ENCODE results near the gene ODAD4.

ODAD4 gene, protein sequence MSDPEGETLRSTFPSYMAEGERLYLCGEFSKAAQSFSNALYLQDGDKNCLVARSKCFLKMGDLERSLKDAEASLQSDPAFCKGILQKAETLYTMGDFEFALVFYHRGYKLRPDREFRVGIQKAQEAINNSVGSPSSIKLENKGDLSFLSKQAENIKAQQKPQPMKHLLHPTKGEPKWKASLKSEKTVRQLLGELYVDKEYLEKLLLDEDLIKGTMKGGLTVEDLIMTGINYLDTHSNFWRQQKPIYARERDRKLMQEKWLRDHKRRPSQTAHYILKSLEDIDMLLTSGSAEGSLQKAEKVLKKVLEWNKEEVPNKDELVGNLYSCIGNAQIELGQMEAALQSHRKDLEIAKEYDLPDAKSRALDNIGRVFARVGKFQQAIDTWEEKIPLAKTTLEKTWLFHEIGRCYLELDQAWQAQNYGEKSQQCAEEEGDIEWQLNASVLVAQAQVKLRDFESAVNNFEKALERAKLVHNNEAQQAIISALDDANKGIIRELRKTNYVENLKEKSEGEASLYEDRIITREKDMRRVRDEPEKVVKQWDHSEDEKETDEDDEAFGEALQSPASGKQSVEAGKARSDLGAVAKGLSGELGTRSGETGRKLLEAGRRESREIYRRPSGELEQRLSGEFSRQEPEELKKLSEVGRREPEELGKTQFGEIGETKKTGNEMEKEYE

DNA sequence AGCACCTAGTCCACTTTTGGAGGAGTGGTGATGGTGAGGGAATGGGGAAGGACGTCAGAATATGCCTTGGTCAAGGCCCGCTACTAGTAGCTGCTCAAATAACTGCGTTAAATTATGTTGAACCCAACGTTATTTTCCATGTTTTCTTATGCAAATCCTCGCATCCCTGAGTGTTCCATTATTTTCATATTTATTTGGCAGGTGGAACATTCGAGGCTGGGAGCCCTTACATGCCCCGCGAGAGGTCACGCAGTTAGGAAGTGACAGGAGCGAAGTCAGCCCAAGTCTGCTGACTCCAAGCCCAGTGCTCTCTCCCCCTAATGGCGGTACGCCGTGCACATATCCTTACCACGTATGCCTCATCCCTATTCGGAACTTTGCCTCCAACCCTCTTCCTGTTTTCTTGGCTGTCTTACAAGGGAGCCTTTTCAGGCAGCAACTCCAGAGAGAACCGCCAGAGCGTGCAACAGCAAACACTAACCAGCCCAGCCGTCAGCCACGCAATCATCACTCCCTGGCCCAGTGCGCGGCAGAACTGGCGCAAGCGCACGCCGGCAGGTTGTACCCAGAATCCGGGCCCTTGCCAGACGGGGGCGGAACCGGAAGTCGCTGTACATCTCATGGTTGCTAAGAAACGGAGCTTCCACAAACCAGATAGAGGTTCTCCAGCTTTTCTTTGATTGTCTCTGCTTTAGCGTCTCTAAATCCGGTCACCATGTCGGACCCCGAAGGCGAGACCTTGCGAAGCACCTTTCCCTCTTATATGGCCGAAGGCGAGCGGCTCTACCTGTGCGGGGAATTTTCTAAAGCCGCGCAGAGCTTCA is at the start of gene ODAD4:
TSS of gene ODAD4 (plus strand) at position 609 of the 824 bp plus-strand sequence. CDS start at position 716, 107 bp downstream.
- peak; percentile 98 for DNase-seq (ENCODE audit: low spot score)

DNA sequence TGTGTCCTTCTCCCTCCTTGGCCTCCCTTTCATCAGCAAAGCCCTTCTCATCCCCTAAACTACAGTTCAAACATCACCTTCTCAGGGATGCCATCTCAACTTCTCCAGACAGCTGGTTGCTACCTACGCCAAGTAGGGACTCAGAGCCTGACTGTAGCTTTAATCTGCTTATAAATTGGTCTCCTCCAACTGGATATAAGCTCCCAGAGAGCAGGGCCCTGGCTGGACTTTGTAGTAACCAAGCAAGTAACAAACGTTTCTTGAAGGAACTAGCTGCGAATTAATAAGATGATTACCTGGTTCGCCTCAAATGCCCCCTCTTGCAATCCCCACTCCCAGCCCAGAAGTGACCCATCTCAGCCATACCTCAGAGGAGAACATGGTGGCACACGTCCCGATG is 47.7 kb upstream of the ODAD4 start:
- DNase-seq (ENCODE audit: low spot score) = no peak

DNA sequence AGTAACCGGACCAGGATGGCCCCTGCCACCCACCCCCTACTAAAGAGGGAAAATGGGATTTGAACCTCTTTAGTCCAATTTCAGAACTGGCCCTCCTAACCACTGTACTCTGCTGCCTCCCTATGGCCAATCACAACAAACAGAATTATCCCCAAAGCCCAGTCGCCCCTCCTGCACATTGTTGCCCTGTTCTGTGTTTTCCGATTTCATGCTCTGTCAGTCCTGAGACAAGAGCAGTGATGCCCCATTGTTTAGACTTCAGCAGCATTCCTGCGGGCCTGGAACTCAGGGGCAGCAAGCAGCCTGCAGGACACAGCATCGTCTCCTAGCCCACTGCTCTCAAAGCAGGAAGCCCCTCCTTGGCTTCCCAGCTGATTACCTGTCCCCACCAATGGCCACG is 44.7 kb upstream of the ODAD4 start:
- DNase-seq (ENCODE audit: low spot score) = peak; percentile 82

DNA sequence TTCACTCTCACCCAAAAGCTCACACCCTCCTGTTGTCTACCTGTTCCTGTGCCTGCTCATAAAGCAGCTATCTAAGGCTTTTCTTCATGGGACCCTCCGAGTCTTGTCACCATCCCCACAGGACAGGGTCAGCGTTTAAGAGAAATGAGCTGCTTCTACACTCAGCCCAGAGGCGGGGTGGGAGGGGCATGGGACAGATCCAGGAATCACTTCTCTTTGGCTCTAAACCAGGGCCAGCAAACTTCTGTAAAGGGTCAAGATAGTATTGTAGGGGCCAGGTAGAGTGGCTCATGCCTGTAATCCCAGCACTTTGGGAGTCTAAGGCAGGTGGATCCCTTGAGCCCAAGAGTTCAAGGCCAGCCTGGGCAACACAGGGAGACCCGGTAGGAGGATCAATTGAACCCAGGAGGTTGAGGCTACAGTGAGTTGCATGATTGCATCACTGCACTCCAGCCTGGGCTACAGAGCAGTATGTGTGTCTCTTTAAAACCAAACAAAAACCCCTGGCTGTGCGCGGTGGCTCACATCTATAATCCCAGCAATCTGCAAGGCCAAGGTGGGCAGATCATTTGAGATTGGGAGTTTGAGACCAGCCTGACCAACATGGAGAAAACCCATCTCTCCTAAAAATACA is 42.0 kb upstream of the ODAD4 start:
- DNase-seq (ENCODE audit: low spot score) = no peak

DNA sequence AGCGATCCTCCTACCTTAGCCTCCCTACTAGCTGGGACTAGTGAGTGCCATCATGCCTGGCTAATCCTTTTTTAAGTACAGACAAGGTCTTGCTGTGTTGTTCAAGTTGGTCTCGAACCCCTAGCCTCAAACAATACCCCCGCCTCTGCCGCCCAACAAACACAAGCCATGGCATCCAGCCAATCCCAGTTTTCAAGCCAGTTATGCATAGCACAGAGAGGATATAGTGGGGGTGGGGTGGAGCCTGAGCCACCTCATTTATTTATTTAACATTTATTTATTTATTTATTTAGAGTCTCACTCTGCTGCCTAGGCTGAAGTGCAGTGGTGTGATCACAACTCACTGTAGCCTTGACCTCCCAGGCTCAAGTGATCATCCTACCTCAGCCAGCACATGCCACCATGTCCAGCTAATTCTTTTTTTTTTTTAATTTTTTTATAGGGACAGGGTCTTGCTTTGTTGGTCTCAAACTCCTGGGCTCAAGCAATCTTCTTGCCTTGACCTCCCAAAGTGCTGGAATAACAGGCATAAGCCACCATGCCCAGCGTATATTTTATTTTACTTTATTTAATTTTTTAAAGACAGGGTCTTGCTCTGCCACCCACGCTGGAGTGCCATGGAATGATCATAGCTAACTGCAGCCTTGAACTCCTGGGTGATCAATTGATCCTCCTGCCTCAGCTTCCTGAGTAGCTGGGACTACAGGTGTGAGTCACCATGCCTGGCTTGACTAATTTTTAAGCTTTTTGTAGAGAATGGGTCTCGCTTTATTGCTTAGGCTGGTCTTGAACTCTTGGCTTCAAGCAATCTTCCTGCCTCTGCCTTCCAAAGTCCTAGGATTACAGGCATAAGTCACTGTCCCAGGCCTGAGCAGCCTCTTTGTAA is 39.0 kb upstream of the ODAD4 start:
- no peak for DNase-seq (ENCODE audit: low spot score)

DNA sequence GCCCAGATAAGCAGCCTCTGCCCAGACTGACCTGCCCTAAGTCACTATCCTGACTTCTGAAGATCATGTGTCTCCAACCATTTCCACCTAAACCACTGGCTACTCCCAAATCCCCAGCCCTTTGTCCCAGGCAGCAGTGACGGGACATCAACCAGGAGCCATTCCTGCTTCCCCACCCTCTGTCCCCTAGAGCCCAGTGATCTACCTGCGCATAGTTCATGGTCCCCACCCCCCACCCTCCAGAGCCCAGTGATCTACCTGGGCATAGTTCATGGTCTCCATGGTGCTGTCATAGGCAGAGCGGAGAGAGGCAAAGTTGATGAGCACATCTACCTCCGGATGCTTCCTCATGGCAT is 38.4 kb upstream of the ODAD4 start:
- DNase-seq (ENCODE audit: low spot score) = no peak

DNA sequence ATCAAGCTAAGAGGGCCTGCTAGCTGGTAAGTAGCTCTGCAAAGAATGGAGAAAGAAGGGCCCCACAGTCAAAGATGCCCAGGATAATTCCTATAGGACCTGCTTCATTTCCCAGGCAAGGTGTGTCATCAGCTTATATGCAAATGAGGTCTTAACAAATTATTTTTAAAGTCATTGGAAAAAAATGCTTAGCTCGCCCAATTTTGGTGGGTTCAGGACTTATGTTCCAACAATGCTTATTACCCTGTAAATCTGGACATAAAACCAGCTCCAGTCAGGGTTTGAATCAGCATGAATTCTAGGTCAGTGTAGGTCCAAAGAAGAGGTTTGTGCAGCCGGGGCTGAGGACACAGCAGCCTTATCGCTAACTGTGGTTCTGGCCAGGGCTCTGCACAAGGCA is 37.0 kb upstream of the ODAD4 start:
- DNase-seq (ENCODE audit: low spot score) = no peak

DNA sequence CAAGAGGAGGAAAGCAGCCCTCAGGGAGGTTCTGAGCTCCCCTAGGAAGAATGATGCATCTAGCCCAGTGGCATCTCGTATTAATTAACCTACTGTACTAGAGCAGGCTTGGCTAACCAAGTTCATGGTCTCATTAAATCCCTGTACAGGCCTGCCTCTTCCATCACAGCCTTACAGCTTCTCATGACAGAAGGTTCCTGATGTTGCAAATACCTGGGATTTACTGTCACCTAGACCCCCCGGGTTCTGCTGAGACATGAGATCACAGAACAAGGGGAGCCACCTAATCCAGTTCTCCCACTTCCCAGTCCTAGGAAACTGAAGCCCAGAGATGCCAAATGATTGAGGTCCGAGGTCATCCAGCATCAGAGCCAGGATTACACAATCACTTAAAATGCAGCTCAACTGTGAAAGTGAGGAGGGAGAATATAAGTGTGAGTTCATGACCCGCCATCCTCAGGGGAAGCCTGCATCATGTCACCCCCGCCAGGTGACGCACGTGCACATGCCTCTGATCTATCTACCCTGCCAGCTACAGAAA is 35.6 kb upstream of the ODAD4 start:
- DNase-seq (ENCODE audit: low spot score) = no peak

DNA sequence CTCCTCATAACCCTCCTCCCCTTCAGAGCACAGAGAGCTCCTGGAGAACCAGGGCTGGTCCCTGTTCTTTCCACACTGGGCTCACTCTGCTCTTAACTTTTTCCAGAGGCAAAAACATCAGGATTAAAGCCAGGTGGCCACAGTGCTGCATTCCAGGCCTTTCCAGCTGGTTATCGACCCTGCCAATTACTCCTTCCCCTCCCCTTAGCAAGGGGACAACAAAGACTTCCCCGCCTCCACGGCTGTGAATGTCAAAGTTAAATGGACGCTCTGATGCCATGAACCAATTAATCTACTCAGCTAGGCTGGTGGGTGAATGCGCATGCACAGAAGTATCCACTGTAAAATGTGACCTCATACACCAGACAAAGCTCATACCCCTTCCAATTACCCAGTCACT is 34.8 kb upstream of the ODAD4 start:
- DNase-seq (ENCODE audit: low spot score) = no peak

DNA sequence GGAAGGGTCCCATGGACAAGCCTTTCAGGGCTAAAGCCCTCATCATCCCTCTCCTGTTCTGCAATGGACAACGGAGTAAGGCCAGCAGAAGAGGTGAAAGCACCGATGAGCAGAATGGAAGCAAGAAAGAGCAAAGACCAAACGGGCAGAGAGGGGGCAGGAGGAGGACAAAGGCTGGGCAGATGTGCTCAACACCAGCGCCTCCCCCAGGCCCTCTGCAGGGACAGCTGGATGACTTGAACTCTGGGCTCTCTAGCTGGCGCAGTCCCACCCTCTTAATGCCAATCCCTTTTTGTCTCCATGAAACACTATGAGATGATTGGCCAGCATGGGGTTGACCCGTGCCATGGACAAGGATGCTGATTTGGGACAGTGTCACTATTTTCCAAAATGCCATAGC is 33.7 kb upstream of the ODAD4 start:
- no peak for DNase-seq (ENCODE audit: low spot score)

DNA sequence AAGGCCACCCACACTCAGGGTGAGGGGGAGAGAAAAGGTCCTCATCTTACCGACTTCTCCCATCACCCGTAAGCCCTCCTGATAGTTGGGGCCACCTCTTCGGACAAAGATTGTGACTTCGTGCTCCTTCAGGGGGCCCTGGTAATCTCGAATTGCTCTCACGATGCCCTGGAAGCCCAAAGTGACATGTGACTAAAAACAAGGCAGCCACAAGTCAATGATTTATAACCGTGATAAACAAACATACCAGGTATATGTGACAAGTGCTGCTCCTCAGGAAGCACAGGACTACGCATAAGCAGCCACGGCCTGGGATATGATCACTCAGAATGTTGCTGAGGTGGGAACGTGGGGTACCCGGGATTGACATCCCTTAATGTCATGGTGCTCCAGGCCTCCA is 28.8 kb upstream of the ODAD4 start:
- no peak for DNase-seq (ENCODE audit: low spot score)

DNA sequence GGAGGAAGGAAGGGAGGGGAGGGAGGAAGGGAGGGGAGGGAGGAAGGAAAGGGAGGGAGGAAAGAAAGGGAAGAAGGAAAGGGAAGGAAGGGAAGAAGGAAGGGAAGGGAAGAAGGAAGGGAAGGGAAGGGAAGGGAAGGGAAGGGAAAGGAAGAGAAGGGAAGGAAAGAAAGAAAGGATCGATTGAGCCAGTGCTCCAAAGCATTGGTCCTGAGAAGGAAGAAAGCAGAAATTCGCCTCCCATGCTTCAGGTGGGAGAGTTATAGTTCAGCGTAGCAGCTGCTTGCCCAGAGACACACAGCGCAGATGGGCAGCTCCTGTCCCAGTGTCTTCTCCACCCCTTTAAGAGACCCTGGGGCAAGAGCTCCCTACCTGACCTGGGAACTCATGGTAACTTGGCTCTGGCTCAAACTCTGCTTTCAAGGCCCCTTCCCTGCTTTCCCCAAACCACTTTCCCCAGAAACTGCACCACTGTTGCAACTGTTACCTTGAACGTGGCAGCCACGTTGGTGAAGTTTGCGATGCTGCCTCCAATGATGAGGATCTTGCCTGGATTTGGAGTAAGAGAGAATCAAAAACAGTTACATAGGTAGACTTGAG is 26.1 kb upstream of the ODAD4 start:
- DNase-seq (ENCODE audit: low spot score) = no peak

DNA sequence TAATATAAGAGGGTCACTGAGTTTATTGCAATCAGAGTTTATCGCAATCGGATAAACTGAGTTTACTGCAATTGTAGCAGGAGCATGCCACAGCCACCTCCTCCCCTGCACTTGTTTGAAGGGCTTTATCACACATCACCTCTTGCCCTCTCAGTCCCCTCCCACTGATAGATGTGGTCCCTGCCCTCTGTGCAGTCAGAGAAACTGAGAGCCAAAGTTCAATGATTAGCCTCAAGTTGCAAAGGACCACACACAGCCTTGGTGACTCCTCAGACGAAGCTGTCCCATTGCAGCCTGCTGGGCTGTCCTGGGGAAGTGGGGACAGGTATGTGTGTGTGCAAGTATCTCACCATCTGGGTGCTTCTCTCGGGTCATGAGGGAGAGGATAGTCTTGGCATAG is 25.2 kb upstream of the ODAD4 start:
- no peak for DNase-seq (ENCODE audit: low spot score)

DNA sequence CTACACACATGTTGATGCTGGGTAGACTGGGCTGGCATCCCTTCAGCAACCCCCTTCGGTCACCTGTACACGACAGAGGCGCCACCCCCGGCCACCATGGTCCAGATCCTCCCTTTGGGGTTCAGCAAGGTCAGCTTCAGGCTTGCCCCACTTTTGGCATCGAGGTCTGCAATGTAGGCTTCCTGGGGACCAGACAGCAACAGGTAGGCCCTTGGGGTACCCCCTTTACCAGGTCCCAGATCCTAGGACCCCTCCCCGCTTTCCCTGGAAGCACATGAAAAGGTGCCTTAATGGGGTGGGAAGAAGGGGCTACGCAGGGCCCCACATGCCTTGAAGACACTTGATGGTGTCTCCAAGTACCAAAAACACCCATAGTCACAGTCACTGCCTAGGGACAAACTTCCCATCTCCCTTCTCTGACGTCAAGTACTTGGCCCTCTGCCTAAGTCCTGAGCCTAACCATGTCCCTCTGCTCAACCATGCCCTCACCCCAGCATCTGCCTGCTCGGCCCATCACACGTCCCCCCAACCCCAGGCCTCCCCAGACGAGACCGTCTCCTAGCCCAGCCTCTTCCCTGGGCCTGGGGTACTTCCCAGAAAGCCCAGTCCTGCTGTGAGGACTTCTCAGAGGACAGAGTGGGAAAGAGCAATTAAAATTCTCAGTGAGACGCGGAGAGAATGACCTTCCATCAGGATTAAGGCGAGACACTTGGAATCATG is 23.8 kb upstream of the ODAD4 start:
- no peak for DNase-seq (ENCODE audit: low spot score)

DNA sequence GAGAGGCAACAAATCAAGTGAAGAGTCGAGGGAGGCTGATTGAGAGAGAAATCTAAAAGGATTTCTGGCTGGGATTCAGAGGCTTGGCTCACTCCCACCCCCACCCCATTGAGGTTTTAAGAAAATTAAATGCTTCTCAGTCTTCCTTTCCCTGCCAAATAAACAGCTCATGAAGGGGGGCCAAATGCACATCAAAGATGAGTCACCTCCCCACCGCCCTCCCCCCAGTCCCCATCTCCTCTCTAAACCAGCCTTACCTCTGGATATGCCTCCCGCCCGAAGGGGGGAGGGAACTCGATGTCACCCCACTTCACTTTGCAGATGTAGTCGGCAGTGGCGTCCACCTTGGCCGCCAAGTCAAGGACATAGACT is 23.2 kb upstream of the ODAD4 start:
- DNase-seq (ENCODE audit: low spot score) = no peak

DNA sequence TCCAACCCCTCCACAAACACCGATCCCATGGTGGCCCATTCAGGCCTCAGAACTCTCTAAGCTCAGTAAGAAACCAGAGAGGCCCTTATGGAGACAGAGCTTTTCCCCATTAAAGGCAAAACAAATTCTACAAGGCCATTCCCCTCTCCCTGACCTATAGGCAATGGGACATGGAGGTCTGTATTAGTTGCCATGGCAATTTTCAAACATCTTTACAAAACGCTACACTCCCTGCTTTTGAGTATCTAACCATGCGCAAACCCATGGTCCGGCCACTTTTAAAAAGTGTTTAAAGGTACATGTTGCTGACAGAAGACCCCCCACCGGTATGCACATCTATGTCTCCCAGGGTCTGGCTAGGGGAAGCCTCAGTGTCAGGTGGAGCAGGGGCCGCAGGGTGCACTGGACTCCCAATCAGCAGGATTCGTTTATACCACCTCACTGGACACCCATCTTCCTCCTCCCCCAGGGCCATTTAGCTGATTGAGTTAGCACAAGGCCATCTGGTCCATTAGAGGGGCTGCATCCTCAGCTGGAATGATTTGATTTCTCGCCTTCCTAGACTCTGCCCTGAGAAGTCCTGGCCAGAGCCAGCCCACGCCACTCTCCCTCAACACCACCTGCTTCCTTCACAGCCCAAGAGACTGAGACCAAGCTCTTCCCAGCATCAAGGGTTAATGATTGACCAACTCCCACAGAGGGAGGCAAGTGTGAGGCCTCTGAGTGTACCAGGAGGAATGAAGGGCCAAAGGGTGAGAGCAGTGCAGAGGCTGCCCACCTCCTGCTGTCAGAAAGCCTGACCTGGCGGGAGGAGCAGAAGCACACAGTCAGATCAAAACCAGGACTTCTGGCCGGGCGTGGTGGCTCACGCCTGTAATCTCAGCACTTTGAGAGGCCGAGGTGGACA is 22.5 kb upstream of the ODAD4 start:
- DNase-seq (ENCODE audit: low spot score) = no peak

DNA sequence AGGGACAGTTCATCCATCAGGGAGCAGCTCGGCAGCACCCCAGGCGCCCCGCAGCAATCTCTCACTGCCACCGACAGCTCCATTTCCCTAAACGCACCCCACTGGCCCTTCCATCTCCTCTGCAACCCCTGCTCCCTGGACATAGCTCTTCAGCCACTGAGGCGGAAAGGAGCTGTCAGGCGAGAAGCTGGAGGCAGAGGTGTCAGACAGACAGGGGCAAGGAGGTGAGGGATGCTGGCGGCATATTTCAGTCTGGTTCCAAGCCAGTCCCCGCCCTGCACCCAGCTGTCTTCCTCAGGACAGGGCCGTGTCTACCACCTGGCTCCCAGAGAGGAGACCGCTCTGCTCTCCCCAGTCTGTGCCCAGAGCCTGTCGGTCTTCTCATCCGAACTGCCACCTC is 21.3 kb upstream of the ODAD4 start:
- no peak for DNase-seq (ENCODE audit: low spot score)

DNA sequence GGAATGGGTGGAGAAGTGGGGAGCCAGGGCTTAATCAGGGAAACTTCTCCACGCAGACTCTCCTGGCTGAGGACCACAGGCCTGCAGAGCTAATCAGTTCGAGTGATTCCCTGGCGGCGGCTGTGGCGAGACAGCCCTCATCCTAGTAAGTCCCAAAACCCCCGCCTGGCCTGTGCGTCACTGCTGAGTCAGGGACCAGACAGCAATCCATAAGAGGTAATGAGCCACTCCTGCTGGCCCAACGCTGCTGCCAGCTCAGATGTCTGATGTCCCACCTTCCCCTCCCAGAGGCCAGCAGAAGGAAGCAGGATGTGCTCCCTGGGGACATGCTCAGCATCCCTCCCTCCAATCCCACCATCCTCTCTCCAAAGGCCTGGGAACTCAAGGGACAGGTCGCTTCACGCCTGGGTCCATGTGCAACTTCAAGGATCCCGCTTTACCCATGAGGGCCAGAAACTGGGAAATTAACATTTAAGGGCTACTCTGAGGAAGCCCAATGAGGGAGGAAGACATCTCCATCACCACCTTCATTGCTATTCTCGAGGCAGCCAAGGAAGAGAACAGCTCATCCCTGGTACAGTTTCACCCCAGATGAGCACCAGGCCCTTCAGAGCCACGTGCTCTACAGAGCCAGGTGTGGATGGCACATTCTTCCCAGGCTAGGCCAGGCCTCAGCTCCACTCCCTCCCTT is 19.6 kb upstream of the ODAD4 start:
- no peak for DNase-seq (ENCODE audit: low spot score)

All from ecto neural progenitor cell (in vitro differentiated cells).